ENCODE results near the gene IGSF21.
"Not testable (repeated sequence)": the region's sequence is repeated elsewhere in the genome, so short reads cannot be mapped to it uniquely, and the experiment has no call there.

Gene IGSF21

DNA sequence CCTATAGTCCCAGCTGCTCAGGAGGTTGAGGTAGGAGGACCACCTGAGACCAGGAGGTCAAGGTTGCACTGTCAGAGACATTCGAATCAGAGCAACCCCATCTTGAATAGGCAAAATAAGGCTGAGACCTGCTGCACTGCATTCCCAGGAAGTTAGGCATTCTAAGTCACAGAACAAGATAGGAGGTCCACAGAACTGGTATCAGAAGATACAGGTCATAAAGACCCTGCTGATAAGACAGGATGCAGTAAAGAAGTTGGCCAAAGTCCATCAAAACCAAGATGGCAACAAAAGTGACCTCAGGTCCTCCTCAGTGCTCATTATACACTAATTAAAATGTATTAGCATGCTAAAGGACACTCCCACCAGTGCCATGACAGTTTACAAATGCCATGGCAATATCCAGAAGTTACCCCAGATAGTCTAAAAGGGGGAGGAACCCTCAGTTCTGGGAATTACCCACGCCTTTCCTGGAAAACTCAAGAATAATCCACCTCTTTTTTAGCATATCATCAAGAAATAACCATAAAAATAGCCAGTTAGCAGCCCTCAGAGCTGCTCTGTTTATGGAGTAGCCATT lies 307.9 kb downstream of the IGSF21 start:
- no peak for DNase-seq (ENCODE audit: low read depth in 1 of 2, low spot score in 1 of 2)

DNA sequence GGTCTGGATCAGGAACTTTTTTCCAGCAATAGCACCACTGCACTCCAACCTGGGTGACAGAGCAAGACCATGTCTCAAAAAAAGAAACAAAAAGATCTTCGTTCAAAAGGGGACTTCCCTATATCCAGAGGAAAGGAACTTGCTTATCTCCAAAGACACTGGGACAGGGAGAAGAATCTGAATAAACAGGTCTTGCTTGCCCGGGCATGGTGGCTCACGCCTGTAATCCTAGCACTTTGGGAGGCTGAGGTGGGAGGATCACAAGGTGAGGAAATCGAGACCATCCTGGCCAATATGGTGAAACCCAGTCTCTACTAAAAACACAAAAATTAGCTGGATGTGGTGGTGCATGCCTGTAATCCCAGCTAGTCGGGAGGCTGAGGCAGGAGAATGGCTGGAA lies 308.5 kb downstream of the IGSF21 start:
- DNase-seq (ENCODE audit: low read depth in 1 of 2, low spot score in 1 of 2) = not testable (repeated sequence)

DNA sequence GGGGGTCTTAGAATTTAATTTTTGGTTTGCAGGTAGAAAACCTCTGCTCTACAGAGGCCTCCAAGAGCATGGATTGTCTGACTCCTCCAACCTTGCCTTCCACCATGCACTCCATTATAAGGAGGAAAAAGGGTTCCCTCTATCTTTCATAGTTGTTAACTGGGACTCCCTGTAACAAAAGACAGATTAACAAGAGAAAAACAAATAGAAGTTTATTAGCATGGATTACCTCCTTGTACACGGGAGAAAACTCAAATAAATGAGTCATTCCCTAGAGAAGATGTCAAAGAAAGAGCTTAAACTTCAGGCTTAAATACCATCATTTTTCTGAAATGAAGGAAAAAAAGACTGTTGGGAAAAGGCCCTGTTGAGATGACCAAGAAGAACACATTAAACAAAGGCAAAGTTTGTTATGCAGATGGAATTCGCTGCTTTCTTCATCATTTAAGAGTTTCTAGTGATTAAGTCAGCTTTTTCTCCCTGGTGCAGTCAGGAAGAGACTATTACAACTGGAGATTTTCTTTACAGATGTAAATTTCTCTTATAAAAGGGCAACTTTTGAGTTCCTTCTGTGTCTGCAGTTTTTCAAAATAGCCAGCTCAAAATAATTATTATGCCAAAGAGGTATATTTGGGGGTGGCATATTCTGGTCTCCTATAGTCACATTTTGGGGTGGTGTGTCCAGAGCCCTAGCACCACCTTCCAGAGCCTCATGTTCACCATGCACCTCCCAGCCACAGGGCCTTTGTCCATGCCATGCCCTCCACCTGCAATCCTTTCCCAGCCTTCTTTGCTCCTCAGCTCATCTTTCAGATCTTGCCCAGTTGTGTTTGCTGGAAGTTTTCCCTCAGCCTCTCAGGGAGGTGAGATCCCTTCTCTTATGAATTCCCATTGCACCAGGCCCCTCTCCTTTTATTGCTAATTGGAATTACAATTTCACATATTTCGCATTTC lies 310.0 kb downstream of the IGSF21 start:
- no peak for DNase-seq (ENCODE audit: low read depth in 1 of 2, low spot score in 1 of 2)

DNA sequence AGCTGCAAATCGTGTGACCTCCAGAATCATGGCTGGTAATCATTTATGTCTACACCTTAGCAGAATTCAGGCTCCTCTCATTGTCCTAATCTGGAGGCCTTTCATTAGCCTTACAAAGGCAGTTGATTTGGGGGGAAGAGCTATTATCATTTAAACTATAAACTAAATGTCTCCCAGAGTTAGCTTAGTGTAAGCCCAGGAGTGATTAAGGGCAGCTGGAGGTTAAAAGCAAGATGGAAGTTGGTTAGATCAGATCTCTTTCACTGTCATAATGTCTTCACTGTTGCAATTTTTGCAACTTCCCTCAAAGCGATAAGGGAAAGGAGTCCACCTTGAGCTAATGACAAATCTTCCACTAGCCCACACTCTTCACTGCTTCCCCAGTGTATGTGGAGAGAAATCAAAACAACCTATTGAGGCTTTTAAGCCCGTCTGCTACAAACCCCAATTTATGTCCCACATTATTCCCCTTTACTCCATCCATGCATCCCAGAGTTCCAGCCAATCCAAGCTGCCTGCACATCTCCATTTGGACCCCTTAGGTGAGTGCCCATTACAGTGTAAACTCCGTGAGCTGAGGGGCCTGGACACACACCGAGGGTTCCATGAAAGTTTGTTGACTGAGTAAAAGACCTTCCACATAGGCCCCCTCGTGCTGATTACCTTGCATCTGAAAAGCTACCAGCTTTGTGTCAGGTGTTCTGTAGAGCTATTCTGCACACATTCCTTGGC lies 311.7 kb downstream of the IGSF21 start:
- no peak for DNase-seq (ENCODE audit: low read depth in 1 of 2, low spot score in 1 of 2)

DNA sequence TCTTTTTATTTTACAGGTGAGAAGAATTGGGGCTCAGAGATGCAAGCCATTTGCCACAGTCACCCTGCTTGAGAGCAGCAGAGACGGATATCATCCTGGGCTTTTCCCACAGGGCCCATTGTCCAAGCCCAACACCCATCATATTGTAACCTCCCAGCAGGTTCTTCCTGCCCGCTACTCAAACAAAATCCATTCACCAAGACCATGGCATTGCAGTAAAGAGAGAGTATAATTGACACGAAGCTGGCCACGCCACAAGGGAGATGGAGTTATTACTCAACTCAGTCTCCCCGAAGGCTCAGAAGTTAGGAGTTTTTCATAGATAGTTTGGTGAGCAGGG lies 312.2 kb downstream of the IGSF21 start:
- DNase-seq (ENCODE audit: low read depth in 1 of 2, low spot score in 1 of 2) = no peak

DNA sequence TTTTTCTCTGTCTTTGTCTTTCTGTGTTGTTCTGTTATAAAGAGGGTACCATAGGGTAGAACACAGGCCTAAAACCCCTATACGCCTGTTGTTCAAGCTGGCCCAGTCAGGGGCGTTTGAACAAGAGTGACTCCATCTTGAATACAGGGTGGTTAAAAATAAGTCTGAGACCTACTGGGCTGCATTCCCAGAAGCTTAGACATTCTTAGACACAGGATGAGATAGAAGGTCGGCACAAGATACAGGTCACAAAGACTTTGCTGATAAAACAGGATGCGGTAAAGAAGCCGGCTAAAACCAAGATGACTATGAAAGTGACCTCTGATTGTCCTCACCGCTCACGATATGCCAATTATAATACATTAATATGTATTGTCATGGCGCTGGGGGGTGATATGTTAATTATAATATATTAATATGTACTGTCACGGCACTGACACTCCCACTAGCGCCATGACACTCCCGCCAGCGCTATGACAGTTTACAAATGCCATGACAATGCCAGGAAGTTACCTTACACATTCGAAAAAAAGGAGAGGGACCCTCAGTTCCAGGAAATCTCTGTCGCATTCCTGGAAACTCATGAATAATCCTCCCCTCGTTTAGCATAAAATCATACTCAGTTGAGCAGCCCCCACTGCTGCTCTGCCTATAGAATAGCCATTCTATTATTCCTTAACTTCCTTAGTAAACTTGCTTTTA lies 314.6 kb downstream of the IGSF21 start:
- no peak for DNase-seq (ENCODE audit: low read depth in 1 of 2, low spot score in 1 of 2)

DNA sequence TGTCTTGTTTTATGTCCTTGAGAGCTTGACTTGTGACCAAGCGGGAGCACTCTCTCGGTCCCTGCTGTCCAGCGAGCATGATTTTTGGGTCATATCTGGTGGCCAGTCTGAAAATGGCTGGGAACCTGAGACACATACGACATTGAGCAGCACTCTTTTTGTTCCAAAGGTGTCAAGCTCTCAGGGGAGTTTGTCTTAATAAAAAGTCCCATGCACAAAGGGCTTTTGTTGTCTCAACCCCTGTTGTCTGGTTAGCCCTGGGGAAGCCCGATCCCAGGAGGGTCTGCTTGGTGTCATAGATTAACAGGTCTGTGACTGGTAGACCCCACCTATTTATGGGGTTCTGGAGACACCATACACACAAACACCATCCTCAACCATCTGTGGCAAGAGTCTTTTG lies 315.4 kb downstream of the IGSF21 start:
- DNase-seq (ENCODE audit: low read depth in 1 of 2, low spot score in 1 of 2) = no peak

DNA sequence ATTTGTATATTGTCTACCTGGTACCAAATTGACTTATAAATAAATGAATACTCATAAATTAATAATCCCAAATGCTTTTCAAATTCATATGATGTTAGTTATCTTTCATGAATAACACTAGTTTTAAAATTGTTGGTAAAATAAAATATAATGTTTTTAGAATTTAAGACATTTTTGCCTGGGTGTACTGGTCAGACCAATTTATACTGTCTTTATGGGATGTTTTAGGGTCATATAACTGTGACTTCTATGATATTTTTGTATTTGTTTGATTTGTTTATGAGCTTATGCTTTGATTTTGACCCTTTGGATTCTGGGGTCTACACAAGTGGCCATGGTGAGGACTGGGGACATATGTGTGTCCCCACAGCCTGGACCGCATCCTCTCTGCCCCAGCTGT lies 319.0 kb downstream of the IGSF21 start:
- no peak for DNase-seq (ENCODE audit: low read depth in 1 of 2, low spot score in 1 of 2)
